HG03196 (cell line): ENCODE measurements around the gene CPSF4.
"Not testable (repeated sequence)": the region's sequence is repeated elsewhere in the genome, so short reads cannot be mapped to it uniquely, and the experiment has no call there.

Experiments used
- ATAC-seq: cut with Tn5 transposase; IDR thresholded peaks from one replicate; pipeline ENCODE4 v1.9.1; 2021; ENCODE audit not compliant: unreplicated experiment

CPSF4 gene

GRCh38 chr7:99407872-99408378 is 30.8 kb upstream of the CPSF4 start:
- no peak for ATAC-seq

GRCh38 chr7:99408379-99409191 is 30.2 kb upstream of the CPSF4 start, which contains the start of the genes BUD31 and PDAP1:
Gene BUD31, plus strand, starts transcription at chr7:99408969. Its CDS starts 2,124 bp downstream, at chr7:99411093.
Gene PDAP1, minus strand, starts transcription at chr7:99408597. Its CDS starts 49 bp downstream, at chr7:99408548.
- peak; percentile 83 for ATAC-seq

- ATAC-seq, result no peak
These were observed 29.6 kb upstream of the CPSF4 start for GRCh38 chr7:99409192-99409572.

- ATAC-seq, result no peak
These were observed 28.9 kb upstream of the CPSF4 start for GRCh38 chr7:99409806-99410205.

- ATAC-seq, result no peak
These were observed 28.1 kb upstream of the CPSF4 start for GRCh38 chr7:99410635-99411034.

- not testable (repeated sequence) for ATAC-seq
These were observed 23.1 kb upstream of the CPSF4 start for GRCh38 chr7:99415513-99416127.

GRCh38 chr7:99418260-99418659 is 20.5 kb upstream of the CPSF4 start:
- ATAC-seq, result no peak

- ATAC-seq, result no peak
These were observed 19.3 kb upstream of the CPSF4 start for GRCh38 chr7:99419323-99420021.

- ATAC-seq, result no peak
These were observed 18.5 kb upstream of the CPSF4 start for GRCh38 chr7:99420213-99420612.

GRCh38 chr7:99420986-99421385 is 17.8 kb upstream of the CPSF4 start:
- no peak for ATAC-seq

GRCh38 chr7:99422186-99422585 is 16.6 kb upstream of the CPSF4 start:
- no peak for ATAC-seq

GRCh38 chr7:99422625-99423024 is 16.1 kb upstream of the CPSF4 start:
- ATAC-seq, result no peak

- no peak for ATAC-seq
These were observed 13.6 kb upstream of the CPSF4 start for GRCh38 chr7:99424932-99425730.

- ATAC-seq, result no peak
These were observed 9.7 kb upstream of the CPSF4 start for GRCh38 chr7:99428972-99429566.

- no peak for ATAC-seq
These were observed 9.0 kb upstream of the CPSF4 start for GRCh38 chr7:99429756-99430155.

- not testable (repeated sequence) for ATAC-seq
These were observed 6.8 kb upstream of the CPSF4 start for GRCh38 chr7:99431756-99432540.

- ATAC-seq, result no peak
These were observed 5.6 kb upstream of the CPSF4 start for GRCh38 chr7:99433158-99433557.

GRCh38 chr7:99437946-99438572 is 684 bp upstream of the CPSF4 start:
- ATAC-seq, result peak; percentile 4

- no peak for ATAC-seq
These were observed 1.5 kb downstream of the CPSF4 start for GRCh38 chr7:99440195-99440594.
